ENCODE measurements around the gene CTCF. TPM values are rescaled to one million over a fixed set of nuclear protein-coding genes. Genes with fewer than 3 reads are reported as not detected.

CTCF gene
- total RNA-seq, 8 experiments from 2014 or later = 19.6 to 47.6 (median 31.2) TPM

DNA sequence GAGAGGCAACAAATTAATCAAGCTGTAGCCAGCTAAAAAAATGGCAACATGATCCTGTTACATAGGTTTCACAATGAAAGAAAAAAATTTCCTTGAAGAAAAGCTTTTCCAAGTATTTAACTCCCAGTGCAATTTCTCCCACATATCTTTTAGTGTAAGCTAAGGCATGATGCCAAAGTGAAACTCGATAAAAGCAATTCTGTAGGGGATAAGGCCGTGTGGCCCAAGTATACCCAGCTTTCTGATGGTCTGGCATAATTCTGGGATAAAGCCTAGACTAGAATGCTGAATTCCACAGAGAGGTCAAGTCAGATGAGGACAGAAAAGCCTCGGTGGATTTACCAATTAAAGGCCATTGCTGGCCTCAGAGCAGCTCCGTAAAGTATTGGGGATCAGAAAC, 36.2 kb downstream of the CTCF start:
- in situ Hi-C loops (cut with MboI; ENCODE audit: low pct_unique_long_range_greater_than_20kb in 2 of 9, low sequenced_read_pairs in 9 of 9, unreplicated experiment in 9 of 9) = no loop called here
- no peak overlapping the region for H3K4me3 ChIP-seq
- no peak overlapping the region for H3K27ac ChIP-seq
- 88 to 100% (median 97%) methylated on average over 1 to 4 of the region's 4 CpGs; no CpG with 5 or more reads in 2 of the 10 experiments for WGBS, 10 experiments
- ATAC-seq (replicated peaks in 6 of 8) = no peak
- peaks cover 8 to 15% of the 10 kb centered on the region in 2 donors for H3K4me1 ChIP-seq (replicated peaks in 1 of 2)

DNA sequence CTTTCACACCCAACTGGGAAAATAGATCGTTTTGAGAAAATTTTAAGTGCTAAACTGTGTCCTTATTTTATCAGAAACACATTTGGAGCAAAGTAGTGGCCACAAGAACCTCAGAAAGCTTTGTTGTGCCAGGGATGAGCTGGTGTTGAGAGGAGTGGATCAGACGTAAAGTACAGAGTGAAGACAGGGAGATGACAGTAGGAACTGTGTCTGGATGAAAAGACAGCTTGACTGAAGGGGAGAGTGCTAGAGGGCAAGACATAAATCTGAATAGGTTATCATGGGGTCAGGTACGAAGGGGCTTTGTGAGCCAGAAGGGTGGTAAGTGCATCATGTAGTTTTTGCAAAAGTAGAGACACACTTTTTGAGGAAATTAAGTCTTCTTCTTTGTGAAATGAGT, 43.3 kb downstream of the CTCF start:
- H3K4me3 ChIP-seq = no peak overlapping the region
- in situ Hi-C loops (cut with MboI; ENCODE audit: low pct_unique_long_range_greater_than_20kb in 2 of 9, low sequenced_read_pairs in 9 of 9, unreplicated experiment in 9 of 9) = no loop called here
- 0 to 100% (median 79%) methylated on average over 1 to 3 of the region's 3 CpGs for WGBS, 10 experiments
- no peak for ATAC-seq (replicated peaks in 6 of 8)
- no peak overlapping the region for H3K27ac ChIP-seq
- H3K4me1 ChIP-seq (replicated peaks in 1 of 2) = peaks cover 7 to 11% of the 10 kb centered on the region in 2 donors

- ATAC-seq (replicated peaks in 6 of 8) = no peak
- H3K4me3 ChIP-seq = no peak overlapping the region
- WGBS, 10 experiments = 60 to 88% (median 80%) methylated on average over 1 to 6 of the region's 6 CpGs
- in situ Hi-C loops (cut with MboI; ENCODE audit: low pct_unique_long_range_greater_than_20kb in 2 of 9, low sequenced_read_pairs in 9 of 9, unreplicated experiment in 9 of 9) = no loop called here
- no peak overlapping the region for H3K27ac ChIP-seq
- peaks cover under 1 to 3% of the 10 kb centered on the region in 2 donors for H3K4me1 ChIP-seq (replicated peaks in 1 of 2)
Observed at GRCh38 chr16:67606632-67607031, 44.3 kb downstream of the CTCF start.

GRCh38 chr16:67608364-67608763, 46.0 kb downstream of the CTCF start:
- Histone ChIP-seq H3K27ac (no peak overlapping the region), H3K4me1 (replicated peaks in 1 of 2) (no peaks in the 10 kb centered on the region), H3K4me3 (no peak overlapping the region)
- in situ Hi-C loops (cut with MboI; ENCODE audit: low pct_unique_long_range_greater_than_20kb in 2 of 9, low sequenced_read_pairs in 9 of 9, unreplicated experiment in 9 of 9) = no loop called here
- no peak for ATAC-seq (replicated peaks in 6 of 8)
- WGBS, 10 experiments = 91 to 100% (median 100%) methylated on average over 1 to 3 of the region's 3 CpGs; no CpG with 5 or more reads in 1 of the 10 experiments

- in situ Hi-C loops (cut with MboI; ENCODE audit: low pct_unique_long_range_greater_than_20kb in 2 of 9, low sequenced_read_pairs in 9 of 9, unreplicated experiment in 9 of 9) = no loop called here
- no peaks in the 10 kb centered on the region for H3K4me1 ChIP-seq (replicated peaks in 1 of 2)
- ATAC-seq (replicated peaks in 6 of 8) = no peak
- H3K27ac ChIP-seq = no peak overlapping the region
- WGBS, 10 experiments = 91 to 100% (median 95%) methylated on average over 1 to 7 of the region's 10 CpGs; no CpG with 5 or more reads in 6 of the 10 experiments
- H3K4me3 ChIP-seq = no peak overlapping the region
Observed at GRCh38 chr16:67613808-67614207, 51.5 kb downstream of the CTCF start.

DNA sequence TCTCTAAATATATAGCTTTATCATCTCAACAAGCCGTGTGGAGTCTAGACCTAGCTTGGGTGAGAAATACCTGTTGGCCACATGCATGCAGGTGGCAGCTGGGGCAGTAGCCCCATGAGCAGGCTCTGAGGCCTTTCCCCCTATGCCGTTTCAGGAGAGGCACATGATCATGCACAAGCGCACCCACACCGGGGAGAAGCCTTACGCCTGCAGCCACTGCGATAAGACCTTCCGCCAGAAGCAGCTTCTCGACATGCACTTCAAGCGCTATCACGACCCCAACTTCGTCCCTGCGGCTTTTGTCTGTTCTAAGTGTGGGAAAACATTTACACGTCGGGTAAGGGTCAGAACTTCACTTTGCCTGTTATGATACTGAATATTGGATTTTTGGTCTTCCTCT, 65.9 kb downstream of the CTCF start:
- no peak overlapping the region for H3K27ac ChIP-seq
- H3K4me3 ChIP-seq = no peak overlapping the region
- no peak for ATAC-seq (replicated peaks in 6 of 8)
- no peaks in the 10 kb centered on the region for H3K4me1 ChIP-seq (replicated peaks in 1 of 2)
- WGBS, 10 experiments = 80 to 100% (median 93%) methylated on average over 1 to 12 of the region's 14 CpGs; no CpG with 5 or more reads in 4 of the 10 experiments
- in situ Hi-C loops (cut with MboI; ENCODE audit: low pct_unique_long_range_greater_than_20kb in 2 of 9, low sequenced_read_pairs in 9 of 9, unreplicated experiment in 9 of 9) = no loop called here

DNA sequence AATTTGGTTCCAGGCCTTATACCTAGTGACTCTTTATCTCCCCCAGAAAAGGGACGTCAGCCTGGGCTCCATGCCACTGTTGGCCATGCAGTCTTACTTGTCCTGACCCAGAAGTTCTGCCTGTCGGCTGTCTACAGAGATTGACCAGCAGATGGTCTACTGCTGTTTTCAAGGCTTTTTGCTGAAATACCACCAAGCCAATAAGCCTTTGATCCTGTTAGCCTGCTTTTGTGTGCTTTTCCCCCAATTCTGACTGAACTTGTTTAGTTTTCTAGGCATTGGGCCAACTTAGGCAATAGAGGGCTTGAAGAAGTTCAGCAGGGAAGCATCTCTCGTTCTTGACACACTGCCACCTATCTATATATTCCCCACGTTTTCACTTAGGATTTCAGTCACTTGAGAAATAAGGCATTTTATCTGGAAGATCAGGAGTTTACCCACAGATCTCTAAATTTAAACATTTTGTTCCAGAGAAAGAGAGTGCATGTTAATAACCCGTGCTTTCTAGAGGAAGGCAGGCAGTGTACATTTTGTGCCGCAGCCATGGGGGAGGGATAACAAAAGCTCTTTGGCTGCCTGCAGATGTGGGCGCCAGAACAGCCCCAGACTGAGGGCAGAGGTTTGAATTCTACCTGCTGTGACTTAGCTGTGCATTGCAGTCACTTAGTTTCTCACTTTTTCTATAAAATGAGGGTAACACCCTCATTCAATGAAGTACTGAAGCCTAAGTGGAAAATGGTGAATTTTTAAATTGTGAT, 70.3 kb downstream of the CTCF start:
- H3K27ac ChIP-seq = no peak overlapping the region
- H3K4me1 ChIP-seq (replicated peaks in 1 of 2) = no peaks in the 10 kb centered on the region
- WGBS, 10 experiments = 25 to 93% (median 70%) methylated on average over 2 to 6 of the region's 7 CpGs; no CpG with 5 or more reads in 4 of the 10 experiments
- in situ Hi-C loops (cut with MboI; ENCODE audit: low pct_unique_long_range_greater_than_20kb in 2 of 9, low sequenced_read_pairs in 9 of 9, unreplicated experiment in 9 of 9) = no loop called here
- no peak overlapping the region for H3K4me3 ChIP-seq
- no peak for ATAC-seq (replicated peaks in 6 of 8)

- no peak overlapping the region for H3K4me3 ChIP-seq
- no peak overlapping the region for H3K27ac ChIP-seq
- 83 to 100% (median 98%) methylated on average over 1 to 6 of the region's 8 CpGs; no CpG with 5 or more reads in 4 of the 10 experiments for WGBS, 10 experiments
- H3K4me1 ChIP-seq (replicated peaks in 1 of 2) = no peaks in the 10 kb centered on the region
- in situ Hi-C loops (cut with MboI; ENCODE audit: low pct_unique_long_range_greater_than_20kb in 2 of 9, low sequenced_read_pairs in 9 of 9, unreplicated experiment in 9 of 9) = no loop called here
- no peak for ATAC-seq (replicated peaks in 6 of 8)
Observed at GRCh38 chr16:67636713-67637112, 74.4 kb downstream of the CTCF start.

GRCh38 chr16:67637625-67638024, 75.3 kb downstream of the CTCF start:
- no peak overlapping the region for H3K27ac ChIP-seq

DNA sequence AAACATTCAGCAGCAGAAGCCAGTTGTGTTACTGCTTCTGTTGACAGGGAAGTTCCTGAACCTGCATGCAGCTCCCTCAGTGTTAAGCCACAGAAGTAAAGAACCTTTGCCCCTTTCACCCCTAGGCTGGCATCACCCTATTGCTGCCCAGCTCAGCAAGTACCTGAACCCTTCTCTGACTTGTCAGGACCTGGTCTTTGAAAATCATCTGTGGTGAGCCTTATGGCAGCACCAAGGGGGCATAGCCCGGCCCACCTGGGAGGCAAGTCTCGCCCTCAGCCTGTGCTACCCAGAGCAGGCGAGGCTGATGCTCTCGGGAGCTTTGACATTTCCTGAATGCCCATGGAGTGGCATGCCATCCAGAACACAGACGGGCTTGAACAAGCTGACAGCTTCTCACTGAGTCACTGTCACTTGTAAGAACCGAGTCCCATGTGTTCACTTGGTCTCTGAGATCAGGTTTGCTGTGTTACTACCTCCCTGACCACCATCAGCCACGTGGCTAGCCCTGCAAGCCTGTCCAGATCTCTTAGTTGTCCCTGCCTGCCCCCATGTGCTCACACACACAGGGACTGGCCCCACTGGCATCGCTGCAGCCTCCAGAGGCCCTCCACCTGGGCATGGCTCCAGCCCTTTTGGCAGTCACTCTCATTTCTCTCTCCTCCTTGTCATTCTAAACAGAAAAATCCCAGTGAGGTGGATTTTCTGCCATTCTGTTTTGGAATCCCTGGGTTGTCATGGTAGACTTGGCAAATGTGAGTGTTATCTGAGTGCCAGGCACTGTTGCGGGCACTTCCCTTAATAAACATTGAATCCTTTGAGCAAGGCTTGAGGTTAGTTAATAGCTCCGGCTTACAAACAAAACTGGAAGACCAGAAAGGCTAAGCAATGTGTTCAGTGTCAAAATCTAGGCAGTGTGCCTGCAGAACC, 79.7 kb downstream of the CTCF start:
- Histone ChIP-seq H3K4me1 (replicated peaks in 1 of 2) (no peaks in the 10 kb centered on the region), H3K4me3 (no peak overlapping the region), H3K27ac (no peak overlapping the region)
- in situ Hi-C loops (cut with MboI; ENCODE audit: low pct_unique_long_range_greater_than_20kb in 2 of 9, low sequenced_read_pairs in 9 of 9, unreplicated experiment in 9 of 9) = no loop called here
- ATAC-seq (replicated peaks in 6 of 8) = peak in 5 of 8 experiments; percentile 5 to 85 (median 28)
- 11 to 100% (median 63%) methylated on average over 1 to 8 of the region's 10 CpGs; no CpG with 5 or more reads in 3 of the 10 experiments for WGBS, 10 experiments

More at GRCh38 chr16:67637625-67638024, 75.3 kb downstream of the CTCF start:
- H3K4me1 ChIP-seq (replicated peaks in 1 of 2) = no peaks in the 10 kb centered on the region
- in situ Hi-C loops (cut with MboI; ENCODE audit: low pct_unique_long_range_greater_than_20kb in 2 of 9, low sequenced_read_pairs in 9 of 9, unreplicated experiment in 9 of 9) = no loop called here
- ATAC-seq (replicated peaks in 6 of 8) = no peak
- 67 to 100% (median 89%) methylated on average over 1 to 12 of the region's 12 CpGs; no CpG with 5 or more reads in 2 of the 10 experiments for WGBS, 10 experiments
- H3K4me3 ChIP-seq = no peak overlapping the region

GRCh38 chr16:67644038-67644437, 81.7 kb downstream of the CTCF start:
- no peak for ATAC-seq (replicated peaks in 6 of 8)

DNA sequence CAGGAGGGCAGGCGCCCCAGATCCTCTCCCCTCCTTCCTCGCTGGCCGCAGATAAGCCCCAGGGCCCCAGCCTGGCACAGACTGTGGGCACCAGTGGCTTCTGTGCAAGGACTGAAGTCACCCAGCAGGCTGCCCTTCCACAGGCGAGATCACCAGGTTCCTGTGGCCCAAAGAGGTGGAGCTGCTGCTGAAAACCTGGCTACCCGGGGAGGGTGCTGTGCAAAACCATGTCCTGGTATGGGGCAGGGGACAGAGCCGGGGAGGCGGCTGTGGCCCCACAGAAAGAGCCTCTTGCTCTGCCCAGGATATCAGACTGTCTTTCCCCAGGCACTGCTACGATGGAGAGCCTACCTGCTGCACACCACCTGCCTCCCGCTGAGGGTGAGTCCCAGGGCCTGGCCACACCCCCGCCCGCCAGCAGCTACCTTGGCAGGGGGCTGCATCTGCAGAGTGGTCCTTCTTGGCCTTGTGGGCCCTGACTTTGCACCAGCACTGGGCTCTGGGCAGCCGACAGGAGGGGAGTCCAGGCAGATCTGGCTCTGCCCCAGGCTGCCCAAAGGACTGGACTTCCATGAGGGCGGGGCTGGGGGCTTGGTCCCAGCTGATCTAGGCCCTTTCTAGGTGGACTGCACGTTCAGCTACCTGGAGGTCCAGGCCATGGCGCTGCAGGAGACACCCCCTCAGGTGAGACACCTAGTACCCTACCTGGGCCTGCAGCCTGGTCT, 83.2 kb downstream of the CTCF start:
- no CpG with 5 or more reads among the region's 15 CpGs for WGBS, 10 experiments
- peaks cover 8 to 9% of the 10 kb centered on the region in 2 donors for H3K4me1 ChIP-seq (replicated peaks in 1 of 2)
- no peak for ATAC-seq (replicated peaks in 6 of 8)
- no peak overlapping the region for H3K27ac ChIP-seq
- in situ Hi-C loops (cut with MboI; ENCODE audit: low pct_unique_long_range_greater_than_20kb in 2 of 9, low sequenced_read_pairs in 9 of 9, unreplicated experiment in 9 of 9) = no loop called here
- no peak overlapping the region for H3K4me3 ChIP-seq

More at GRCh38 chr16:67644038-67644437, 81.7 kb downstream of the CTCF start:
- Histone ChIP-seq H3K4me3 (no peak overlapping the region), H3K27ac (no peak overlapping the region), H3K4me1 (replicated peaks in 1 of 2) (peaks cover 0 to 1% of the 10 kb centered on the region in 2 donors)
- in situ Hi-C loops (cut with MboI; ENCODE audit: low pct_unique_long_range_greater_than_20kb in 2 of 9, low sequenced_read_pairs in 9 of 9, unreplicated experiment in 9 of 9) = no loop called here
- WGBS, 10 experiments = 78 to 93% (median 89%) methylated on average over 2 to 6 of the region's 9 CpGs; no CpG with 5 or more reads in 5 of the 10 experiments
